ENCODE data around the gene ABCC6. TPM values are rescaled to one million over a fixed set of nuclear protein-coding genes. Genes with fewer than 3 reads are reported as not detected.

Gene ABCC6
- polyA plus RNA-seq, 3 donors from 2014 or later, result 0.03 TPM; not detected in 2

Other genes starting within 250 kb of the ABCC6 start
- 10 to 100 TPM in 2 of 3 donors, 1 to 10 TPM in 1; 6.1 to 22.7 (median 16.8) TPM for gene NOMO3, start 9.0 kb upstream of the ABCC6 start, polyA plus RNA-seq
- 1 to 10 TPM in 1 of 3 donors, under 1 TPM in 1, not detected in 1; 0.90 to 1.0 TPM for gene NPIPA7, start 155.6 kb upstream of the ABCC6 start, polyA plus RNA-seq

All from immature natural killer cell (primary cell).